ENCODE results near the gene MRPL37.
"Not testable (repeated sequence)": the region's sequence is repeated elsewhere in the genome, so short reads cannot be mapped to it uniquely, and the experiment has no call there.

- TF ChIP-seq CTCF (conservative IDR thresholded peaks at IDR 0.05); EZH2 (IDR thresholded peaks at IDR 0.05; ENCODE audit: low read depth): not testable (repeated sequence)
These were observed 33.6 kb upstream of the MRPL37 start for GRCh38 chr1:54166357-54166756.
